Esophagus muscularis mucosa (tissue), 4 donors: ENCODE data around the gene PPARG. TPM values are rescaled to one million over a fixed set of nuclear protein-coding genes. Genes with fewer than 3 reads are reported as not detected.

Source experiments
- DNase-seq: peaks from one replicate; pipeline ENCODE4 v3.0.0-alpha.2; 2017; ENCODE audit errors: extremely low spot score
- H3K27ac ChIP-seq, 4 donors: fragments of 200-600 bp; sonication (generic); replicated peaks in 1 of 4; 1 replicate in 3 of 4; 2 replicates in 1 of 4; pipeline ENCODE4 v1.5.1; 2016 to 2019; ENCODE audit warnings: mild to moderate bottlenecking in 1 of 4
- H3K27me3 ChIP-seq, 4 donors: fragments of 200-600 bp; sonication (generic); one replicate each; pipeline versions ENCODE4 v1.5.1 to v1.6.0; 2016 to 2019
- H3K36me3 ChIP-seq, 4 donors: fragments of 200-600 bp; sonication (generic); one replicate each; pipeline ENCODE4 v1.5.1; 2016 to 2019
- H3K4me1 ChIP-seq, 4 donors: fragments of 200-600 bp; sonication (generic); one replicate each; pipeline ENCODE4 v1.5.1; 2016 to 2019
- H3K4me3 ChIP-seq, 4 donors: fragments of 200-600 bp; sonication (generic); 1 replicate in 2 of 4; 2 replicates in 2 of 4; pipeline ENCODE4 v1.5.1; 2016 to 2019; ENCODE audit warnings: mild to moderate bottlenecking in 4 of 4, moderate library complexity in 1 of 4
- H3K9me3 ChIP-seq, 4 donors: fragments of 200-600 bp; sonication (generic); 1 replicate in 3 of 4; 2 replicates in 1 of 4; pipeline ENCODE4 v1.5.1; 2016 to 2019
- EP300 ChIP-seq: sonication (generic); formaldehyde crosslinking; IDR thresholded peaks from one replicate; pipeline ENCODE4 v1.6.1; 2017; ENCODE audit warnings: antibody characterized with exemption
- POLR2A ChIP-seq: fragments of 450-650 bp; IDR thresholded peaks from one replicate; pipeline ENCODE4 v1.6.1; 2017; ENCODE audit warnings: antibody characterized with exemption, moderate library complexity, mild to moderate bottlenecking, low read depth
- POLR2AphosphoS5 ChIP-seq, 2 donors: sonication (generic); formaldehyde crosslinking; IDR thresholded peaks; one replicate each; pipeline ENCODE4 v1.6.1; 2017; ENCODE audit warnings: antibody characterized with exemption in 2 of 2
- WGBS: methylation state at CpG from one replicate; pipeline ENCODE4 v1.1.5; 2018; 5-methylcytosine and 5-hydroxymethylcytosine counted together
- intact Hi-C: fragments of 100-400 bp; cut with DNase I; formaldehyde crosslinking; loops from one replicate; pipeline ENCODE4 v1.15.1; 2023
- total RNA-seq, 4 donors: library from RNA; depleted of rRNA; stranded (reverse); fragments of >200 nt; gene quantifications; one replicate each; pipeline versions ENCODE4 v1.1.0 to v1.2.1, GENCODE V29; 2016
- TF ChIP-seq, protein P1 (sequence below), 3 experiments: fragments of 200-600 bp in 2 of 3; fragments of 450-650 bp in 1 of 3; sonication (generic) in 2 of 3; IDR thresholded peaks; one replicate each; pipeline ENCODE4 v1.5.1; 2017 to 2019; ENCODE audit warnings: antibody characterized with exemption in 3 of 3, mild to moderate bottlenecking in 2 of 3, moderate library complexity in 1 of 3

Gene PPARG
- total RNA-seq, 4 donors from 2014 or later, result 3.7 to 10.6 (median 8.8) TPM

DNA sequence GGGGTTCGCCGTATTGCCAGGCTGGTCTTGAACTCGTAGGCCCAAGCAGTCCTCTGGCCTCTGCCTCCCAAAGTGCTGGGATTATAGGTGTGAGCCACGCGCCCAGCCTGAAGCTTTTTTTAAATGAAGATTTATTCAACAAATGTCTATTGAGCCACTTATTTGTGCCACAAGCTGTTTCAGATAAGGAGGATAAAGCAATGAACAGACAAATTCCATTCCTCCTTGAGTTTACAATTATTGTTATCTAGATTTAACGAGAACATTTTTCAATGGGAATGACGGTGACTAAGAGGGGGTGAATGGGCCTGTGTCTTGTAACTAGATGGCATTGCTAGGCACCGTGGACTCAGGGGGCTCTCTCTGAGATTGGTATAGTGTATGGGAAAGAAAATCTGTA is 10.2 kb downstream of the PPARG start:
- Histone ChIP-seq H3K36me3 (no peaks in the 10 kb centered on the region), H3K4me1 (no peaks in the 10 kb centered on the region), H3K9me3 (no peaks in the 10 kb centered on the region), H3K4me3 (no peak overlapping the region), H3K27me3 (no peaks in the 10 kb centered on the region), H3K27ac (no peak overlapping the region)
- TF ChIP-seq, protein P1, sequence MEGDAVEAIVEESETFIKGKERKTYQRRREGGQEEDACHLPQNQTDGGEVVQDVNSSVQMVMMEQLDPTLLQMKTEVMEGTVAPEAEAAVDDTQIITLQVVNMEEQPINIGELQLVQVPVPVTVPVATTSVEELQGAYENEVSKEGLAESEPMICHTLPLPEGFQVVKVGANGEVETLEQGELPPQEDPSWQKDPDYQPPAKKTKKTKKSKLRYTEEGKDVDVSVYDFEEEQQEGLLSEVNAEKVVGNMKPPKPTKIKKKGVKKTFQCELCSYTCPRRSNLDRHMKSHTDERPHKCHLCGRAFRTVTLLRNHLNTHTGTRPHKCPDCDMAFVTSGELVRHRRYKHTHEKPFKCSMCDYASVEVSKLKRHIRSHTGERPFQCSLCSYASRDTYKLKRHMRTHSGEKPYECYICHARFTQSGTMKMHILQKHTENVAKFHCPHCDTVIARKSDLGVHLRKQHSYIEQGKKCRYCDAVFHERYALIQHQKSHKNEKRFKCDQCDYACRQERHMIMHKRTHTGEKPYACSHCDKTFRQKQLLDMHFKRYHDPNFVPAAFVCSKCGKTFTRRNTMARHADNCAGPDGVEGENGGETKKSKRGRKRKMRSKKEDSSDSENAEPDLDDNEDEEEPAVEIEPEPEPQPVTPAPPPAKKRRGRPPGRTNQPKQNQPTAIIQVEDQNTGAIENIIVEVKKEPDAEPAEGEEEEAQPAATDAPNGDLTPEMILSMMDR (IDR thresholded peaks at IDR 0.05), result no peak
- TF ChIP-seq POLR2A (no peak), EP300 (no peak), POLR2AphosphoS5 (IDR thresholded peaks at IDR 0.05) (no peak)
- WGBS, result 91% methylated on average over 8 of the region's 8 CpGs
- intact Hi-C loops, result no loop called here
- no peak for DNase-seq

DNA sequence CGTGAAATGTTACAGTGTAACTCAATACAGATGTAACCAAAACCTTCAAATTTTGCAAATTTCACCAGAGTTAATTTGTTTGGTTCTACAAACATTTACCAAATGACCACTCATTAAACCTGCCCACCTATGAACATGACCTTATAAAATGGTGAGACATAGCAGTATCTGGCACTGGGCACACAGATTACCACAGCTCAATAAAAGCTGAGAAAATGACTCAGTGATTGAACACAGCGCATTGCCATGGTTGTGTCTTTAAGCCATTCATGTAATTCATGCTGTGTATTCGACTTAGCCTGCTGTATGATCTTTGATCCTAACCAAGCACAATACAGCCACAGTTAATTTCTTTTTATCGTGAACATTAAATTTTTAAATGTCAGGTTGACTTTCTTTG is 11.3 kb downstream of the PPARG start:
- H3K9me3 ChIP-seq, result no peaks in the 10 kb centered on the region
- WGBS, result 73% methylated on average over 4 of the region's 4 CpGs
- DNase-seq, result no peak
- H3K36me3 ChIP-seq, result no peaks in the 10 kb centered on the region
- no peaks in the 10 kb centered on the region for H3K27me3 ChIP-seq
- no peak overlapping the region for H3K27ac ChIP-seq
- TF ChIP-seq, protein P1 (IDR thresholded peaks at IDR 0.05), result no peak
- TF ChIP-seq EP300 (no peak), POLR2A (no peak), POLR2AphosphoS5 (IDR thresholded peaks at IDR 0.05) (no peak)
- no peaks in the 10 kb centered on the region for H3K4me1 ChIP-seq
- intact Hi-C loops, result no loop called here
- H3K4me3 ChIP-seq, result no peak overlapping the region

DNA sequence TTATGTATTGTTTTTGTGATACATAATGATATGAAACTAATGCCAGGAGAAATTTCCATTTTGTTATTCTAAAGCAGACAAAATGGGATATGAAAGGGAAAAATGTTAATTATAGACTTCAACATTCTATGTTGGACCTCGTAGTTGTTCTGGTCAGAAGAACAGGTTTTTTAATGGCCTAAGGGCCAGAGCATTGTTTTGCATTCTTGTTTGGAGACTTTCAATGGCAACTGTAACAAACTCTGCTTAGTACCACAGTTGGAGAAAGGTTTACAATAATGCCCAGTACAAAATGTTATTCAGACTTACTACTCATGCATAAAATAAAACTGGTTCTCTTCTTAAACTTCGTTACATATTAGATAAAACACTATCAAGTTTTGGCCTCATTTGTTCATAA is 12.2 kb downstream of the PPARG start:
- Histone ChIP-seq H3K27ac (no peak overlapping the region), H3K4me3 (no peak overlapping the region), H3K27me3 (no peaks in the 10 kb centered on the region), H3K4me1 (no peaks in the 10 kb centered on the region), H3K9me3 (no peaks in the 10 kb centered on the region), H3K36me3 (no peaks in the 10 kb centered on the region)
- intact Hi-C loops, result no loop called here
- no peak for TF ChIP-seq POLR2AphosphoS5 (IDR thresholded peaks at IDR 0.05)
- no peak for TF ChIP-seq POLR2A
- TF ChIP-seq, protein P1 (IDR thresholded peaks at IDR 0.05), result no peak
- no peak for TF ChIP-seq EP300
- 85% methylated on average over 2 of the region's 2 CpGs for WGBS
- no peak for DNase-seq

DNA sequence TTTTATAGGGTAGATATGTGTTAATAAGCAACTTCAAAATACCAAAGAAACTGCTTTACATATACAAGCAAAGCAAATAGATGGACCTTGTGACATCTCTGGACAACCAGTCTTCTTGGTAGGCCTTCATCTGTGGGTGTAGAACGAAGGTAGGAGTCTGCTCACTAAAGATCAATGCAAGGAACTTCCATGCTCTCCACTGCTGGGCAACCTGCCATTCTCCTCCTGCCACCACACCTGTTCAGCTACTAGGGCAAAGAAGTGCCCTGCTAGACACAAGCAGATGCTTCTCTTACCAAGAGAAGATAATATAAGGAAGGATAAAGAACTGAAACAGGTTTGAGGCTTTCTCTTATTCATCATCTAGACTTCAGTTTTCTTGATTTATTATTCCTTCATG is 12.6 kb downstream of the PPARG start:
- 85% methylated on average over 1 of the region's 1 CpG for WGBS

DNA sequence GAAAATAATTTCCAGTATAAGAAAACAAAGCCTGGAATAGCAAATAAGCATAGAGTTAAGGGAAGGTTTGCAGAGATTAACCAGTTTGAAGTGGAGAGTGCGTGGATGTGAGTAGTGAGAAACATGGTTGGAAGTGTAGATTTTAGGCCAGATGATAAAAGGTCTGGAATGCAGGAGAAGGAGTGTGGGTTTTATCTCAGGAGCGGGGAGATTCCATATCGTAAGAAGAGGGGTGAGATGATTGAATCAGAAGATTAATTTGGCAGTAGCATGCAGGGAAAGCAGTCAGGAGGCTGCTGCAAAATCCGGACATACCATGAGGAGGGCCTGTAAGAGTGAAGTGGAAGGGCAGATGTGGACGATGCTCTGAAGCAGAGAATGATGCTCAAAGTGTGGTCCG is 13.7 kb downstream of the PPARG start:
- H3K36me3 ChIP-seq, result no peaks in the 10 kb centered on the region
- intact Hi-C loops, result no loop called here
- no peak for TF ChIP-seq POLR2AphosphoS5 (IDR thresholded peaks at IDR 0.05)
- no peak for TF ChIP-seq POLR2A
- TF ChIP-seq, protein P1 (IDR thresholded peaks at IDR 0.05), result no peak
- no peak for TF ChIP-seq EP300
- no peak overlapping the region for H3K27ac ChIP-seq
- H3K9me3 ChIP-seq, result no peaks in the 10 kb centered on the region
- no peaks in the 10 kb centered on the region for H3K4me1 ChIP-seq
- 83% methylated on average over 6 of the region's 6 CpGs for WGBS
- H3K4me3 ChIP-seq, result no peak overlapping the region
- no peak for DNase-seq
- H3K27me3 ChIP-seq, result no peaks in the 10 kb centered on the region

More for the DNA sequence above, 12.6 kb downstream of the PPARG start:
- DNase-seq, result no peak
- intact Hi-C loops, result no loop called here
- H3K27me3 ChIP-seq, result no peaks in the 10 kb centered on the region
- no peak overlapping the region for H3K27ac ChIP-seq
- H3K4me1 ChIP-seq, result no peaks in the 10 kb centered on the region
- H3K9me3 ChIP-seq, result no peaks in the 10 kb centered on the region
- no peak overlapping the region for H3K4me3 ChIP-seq
- no peaks in the 10 kb centered on the region for H3K36me3 ChIP-seq
- TF ChIP-seq POLR2A (no peak), POLR2AphosphoS5 (IDR thresholded peaks at IDR 0.05) (no peak), EP300 (no peak)
- TF ChIP-seq, protein P1 (IDR thresholded peaks at IDR 0.05), result no peak
